ENCODE measurements around the gene PHOSPHO1.

PHOSPHO1 gene

DNA sequence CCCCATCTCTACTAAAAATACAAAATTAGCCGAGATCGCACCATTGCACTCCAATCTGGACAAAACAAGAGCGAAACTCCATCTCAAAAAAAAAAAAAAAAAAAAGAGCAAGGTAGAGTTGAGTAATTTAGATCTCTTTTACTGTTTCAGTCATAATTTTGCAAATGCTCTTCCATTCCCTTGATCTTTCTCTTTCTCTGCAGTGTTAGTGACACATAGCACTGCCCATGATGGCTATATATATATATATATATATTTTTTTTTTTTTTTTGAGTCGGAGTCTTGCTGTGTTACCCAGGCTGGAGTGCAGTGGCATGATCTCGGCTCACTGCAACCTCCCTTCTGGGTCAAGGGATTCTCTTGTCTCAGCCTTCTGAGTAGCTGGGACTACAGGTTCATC, 12.2 kb upstream of the PHOSPHO1 start:
- no peak for DNase-seq (ENCODE audit: low read depth)

DNA sequence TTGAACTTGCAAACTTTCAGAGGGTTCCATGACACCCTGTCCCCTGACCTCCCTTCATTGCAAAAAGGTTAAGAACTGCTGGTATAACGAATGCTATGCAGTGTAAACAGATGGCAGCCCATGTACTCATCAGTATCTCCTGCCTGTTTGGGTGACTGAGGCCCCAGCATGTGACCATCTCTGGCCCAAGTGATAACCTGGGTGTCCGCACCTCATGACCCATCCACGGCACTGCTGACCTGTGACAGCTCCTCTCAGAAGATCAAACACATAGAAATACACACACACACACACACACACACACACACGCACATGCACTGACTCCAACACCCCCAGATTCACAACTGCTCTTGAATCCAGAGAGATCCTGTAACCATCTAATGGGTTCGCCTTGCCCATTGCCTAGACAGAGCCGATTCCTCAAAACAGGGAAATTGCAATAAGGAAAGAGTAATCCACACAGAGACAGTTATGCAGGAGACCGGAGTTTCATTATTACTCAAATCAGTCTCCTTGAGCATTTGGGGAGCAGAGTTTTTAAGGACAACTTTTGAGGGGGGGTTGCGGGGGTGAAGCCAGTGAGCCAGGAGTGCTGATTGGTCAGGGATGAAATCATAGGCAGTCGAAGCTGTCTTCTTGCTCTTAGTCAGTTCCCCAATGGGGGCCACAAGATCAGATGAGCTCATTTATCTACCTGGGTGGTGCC, 11.3 kb upstream of the PHOSPHO1 start:
- DNase-seq (ENCODE audit: low read depth), result no peak

DNA sequence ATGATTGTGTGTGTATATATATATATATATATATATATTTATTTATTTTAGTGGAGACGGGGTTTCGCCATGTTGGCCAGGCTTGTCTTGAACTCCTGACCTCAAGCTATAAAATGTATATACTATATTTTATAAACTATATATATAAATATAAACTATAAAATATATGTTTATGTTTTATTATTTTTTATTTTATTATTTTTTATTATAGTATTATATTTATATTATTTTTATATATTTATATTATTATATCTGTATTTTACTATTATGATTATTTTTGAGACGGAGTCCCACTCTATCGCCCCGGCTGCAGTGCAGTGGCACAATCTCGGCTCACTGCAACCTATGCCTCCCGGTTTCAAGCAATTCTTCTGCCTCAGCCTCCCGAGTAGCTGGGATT, 10.5 kb upstream of the PHOSPHO1 start:
- no peak for DNase-seq (ENCODE audit: low read depth)

DNA sequence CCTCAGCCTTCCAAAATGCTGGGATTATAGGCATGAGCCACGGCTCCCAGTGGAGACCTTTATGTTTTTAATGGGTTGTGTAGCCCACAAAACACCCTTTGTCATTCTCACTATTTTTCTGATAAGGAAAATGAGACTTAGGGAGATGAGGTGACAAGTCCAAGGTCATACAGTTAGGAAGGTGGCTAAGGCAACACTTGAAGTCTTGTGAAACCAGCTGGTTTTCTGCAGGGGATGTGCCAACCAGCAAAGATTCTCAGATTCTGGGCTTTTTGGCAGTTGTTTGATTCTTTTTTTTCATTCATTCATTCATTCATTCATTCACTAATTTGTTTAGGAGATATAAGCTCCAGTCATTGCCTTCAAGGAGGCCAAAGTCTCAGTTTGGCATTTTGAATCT, 10.0 kb upstream of the PHOSPHO1 start:
- DNase-seq (ENCODE audit: low read depth), result no peak

DNA sequence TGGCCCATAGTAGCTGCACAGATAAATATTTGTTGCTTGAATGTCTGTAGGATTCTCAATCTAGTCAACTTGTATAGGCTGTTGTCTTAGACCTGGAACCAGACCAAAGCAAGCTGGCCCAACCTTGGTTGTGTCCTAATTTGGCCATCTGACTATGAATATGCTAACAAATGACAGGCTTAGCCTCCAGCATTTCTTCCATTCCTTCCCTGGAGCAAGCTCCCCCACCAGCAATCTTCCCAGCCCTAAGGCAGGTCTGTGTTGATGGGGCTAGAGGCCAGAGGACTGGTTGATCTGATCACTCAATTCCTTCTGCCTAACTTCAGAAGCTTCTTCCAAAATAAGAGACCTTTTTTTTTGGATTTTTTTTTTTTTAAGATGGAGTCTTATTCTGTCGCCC, 9.4 kb upstream of the PHOSPHO1 start:
- DNase-seq (ENCODE audit: low read depth), result no peak

DNA sequence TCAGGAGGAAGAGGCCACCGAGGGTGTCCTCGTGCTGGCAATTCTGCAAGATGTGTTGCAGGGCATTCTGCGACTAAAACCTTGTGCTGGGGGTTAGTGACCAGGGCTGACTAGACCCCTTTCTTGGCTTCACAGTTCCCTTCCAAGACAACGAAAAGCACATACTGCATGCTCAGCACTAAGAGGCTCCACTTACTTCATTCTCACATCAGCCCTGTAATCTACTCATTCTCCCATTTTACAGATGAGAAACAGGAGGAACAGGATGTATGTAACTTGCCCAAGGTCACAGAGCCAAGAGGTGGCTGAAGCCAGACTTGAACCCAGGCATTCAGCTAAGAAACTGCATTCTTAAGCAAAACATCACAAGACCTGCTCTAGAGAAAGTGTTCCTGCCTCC, 5.3 kb upstream of the PHOSPHO1 start:
- no peak for DNase-seq (ENCODE audit: low read depth)

DNA sequence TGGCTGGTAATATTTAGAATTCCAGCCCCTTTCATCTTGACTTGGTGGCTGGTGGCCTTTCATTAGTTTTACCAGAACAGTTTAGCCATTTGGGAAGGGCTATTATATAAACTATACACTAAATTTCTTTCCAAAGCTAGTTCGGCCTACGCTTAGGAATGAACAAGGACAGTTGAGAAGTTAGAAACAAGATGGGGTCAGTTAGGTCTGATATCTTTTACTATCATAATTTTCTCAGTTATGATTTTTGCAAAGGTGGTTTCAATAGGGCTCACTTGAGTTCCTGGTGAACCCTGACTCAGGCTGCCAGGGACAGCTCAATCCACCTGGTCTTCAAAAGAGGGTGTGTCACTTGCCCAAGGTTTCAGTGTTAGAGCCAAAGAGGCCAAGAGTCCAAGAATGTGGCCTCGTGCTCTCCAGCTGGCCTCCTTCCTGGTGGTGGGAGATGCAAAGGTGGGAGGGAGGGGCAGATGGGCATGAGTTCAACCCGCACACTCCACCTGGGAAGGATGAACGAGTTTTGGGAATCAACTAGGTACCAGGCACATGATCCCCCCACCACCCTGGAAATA, 4.0 kb upstream of the PHOSPHO1 start:
- DNase-seq (ENCODE audit: low read depth), result no peak

DNA sequence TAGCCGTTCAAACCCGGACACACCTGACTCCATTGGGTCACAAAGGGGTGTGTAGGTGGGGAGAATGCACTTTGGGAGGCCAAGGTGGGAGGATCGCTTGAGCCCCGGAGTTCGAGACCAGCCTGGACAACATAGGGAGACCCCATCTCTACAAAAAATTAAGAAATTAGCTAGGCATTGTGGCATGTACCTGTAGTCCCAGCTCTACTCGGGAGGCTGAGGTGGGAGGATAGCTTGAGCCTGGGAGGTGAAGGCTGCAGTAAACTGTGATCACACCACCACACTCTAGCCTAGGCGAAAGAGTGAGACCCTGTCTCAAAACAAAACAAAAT, 942 bp upstream of the PHOSPHO1 start:
- no peak for DNase-seq (ENCODE audit: low read depth)

DNA sequence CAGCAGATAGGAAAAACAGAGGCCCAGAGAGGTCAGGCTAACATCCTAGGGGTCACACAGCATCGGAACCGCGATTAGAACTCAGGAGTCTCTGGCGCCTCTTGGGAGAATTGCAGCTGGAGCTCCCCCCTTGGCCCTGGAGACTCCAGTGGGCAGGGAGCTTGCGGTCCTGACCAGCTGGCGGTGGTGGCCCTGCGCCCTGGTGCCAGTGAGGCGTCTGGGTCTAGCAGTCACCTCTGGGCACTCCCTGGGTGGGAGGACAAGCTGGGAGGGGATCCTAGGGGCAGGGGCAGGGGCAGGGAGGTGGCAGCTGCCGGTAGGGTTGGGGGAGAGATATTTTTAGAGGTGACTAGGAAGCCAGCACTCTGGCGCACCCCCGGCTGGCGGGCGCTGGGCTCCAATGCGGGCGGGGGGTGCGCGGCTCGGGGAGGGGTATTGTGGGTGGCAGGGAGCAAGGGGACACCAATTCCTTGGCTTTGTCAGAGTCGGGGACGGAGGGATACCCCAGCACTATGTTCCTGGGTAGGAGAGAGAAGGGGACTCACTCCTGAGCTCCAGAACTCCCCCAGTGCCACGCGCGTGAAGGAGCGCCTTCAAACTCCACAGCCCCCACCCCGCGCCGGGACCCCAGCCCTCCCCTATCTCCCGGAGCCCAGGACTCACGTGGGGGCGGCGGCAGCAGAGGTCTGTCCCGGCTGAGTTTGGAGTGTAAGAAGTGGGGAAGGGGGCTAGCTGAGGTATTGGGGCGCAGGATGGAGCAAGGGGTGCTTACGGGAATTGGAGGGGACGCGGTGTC, 584 bp downstream of the PHOSPHO1 start:
- DNase-seq (ENCODE audit: low read depth), result no peak

DNA sequence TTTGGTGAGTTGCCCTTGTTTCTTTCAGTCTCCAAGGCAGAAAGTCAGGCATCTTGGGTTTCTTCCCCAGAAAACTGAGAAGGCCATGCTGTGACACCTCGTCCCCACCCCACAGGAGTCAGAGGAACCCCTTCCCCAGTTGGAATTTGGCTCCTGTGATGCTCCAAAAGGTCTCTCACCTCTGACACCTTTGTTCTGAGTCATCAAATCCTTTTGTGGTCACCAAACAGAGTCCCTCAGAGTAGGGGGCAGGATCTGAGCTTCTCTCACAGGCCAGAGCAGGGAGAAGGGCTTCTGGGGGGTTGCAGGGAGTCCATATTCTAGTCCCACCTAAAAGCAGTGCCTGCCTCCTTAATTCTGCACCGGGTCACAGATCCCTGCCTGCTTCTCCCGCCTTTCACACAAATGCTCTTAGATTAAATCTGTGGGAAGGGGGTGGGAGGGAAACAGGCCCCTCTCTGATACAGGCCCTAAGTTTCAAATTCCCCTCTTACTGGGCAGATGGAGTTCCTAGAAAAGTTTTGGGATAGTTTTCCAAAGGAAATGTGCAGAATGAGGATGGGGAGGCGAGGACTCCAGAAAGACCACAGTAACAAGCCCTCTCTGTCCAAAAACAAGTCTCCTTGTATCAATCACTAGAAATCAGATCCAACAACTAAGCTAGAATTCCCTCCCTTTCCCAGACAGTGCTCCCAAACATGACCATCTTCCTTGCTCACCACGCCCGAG, 1.3 kb downstream of the PHOSPHO1 start:
- DNase-seq (ENCODE audit: low read depth), result no peak

DNA sequence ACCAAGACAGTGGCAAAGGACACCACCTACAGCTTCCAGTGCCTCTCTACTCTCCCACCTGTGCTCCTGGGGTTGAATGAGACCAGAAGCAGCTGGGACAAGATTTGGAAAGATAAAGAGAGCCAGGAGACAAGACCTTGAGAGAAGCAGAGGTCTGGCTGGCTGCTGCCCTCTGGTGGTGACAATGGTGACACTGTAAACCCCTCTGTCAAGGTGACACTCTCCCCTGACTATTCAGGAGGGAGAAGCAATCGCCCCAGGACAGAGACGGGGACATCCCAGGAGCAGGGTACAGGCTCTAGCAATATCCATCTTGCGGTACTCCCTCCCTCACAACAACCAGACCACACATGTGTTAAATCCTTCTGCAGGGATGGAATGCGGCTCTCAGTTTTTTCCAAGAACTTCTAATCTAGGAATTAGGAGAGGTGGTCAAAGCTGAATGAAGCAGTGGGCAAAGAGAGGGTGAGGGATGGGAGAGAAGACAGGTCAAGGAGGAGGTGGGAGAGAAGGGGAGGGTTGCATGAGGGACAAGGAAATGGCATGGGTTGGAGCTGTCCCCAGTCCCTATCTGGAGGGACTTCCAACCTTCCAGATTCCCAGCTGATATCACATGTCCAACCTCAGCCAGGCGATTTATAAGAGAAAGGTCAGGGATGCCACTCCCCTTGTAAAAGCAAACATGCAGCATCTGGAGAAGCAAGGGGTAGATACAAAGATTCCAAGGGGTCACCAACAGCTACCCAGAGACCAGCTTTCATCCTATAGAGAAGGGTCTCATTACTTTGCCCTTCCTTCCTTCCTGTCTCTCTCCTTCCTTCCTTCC, 2.9 kb downstream of the PHOSPHO1 start:
- peak; percentile 51 for DNase-seq (ENCODE audit: low read depth)

DNA sequence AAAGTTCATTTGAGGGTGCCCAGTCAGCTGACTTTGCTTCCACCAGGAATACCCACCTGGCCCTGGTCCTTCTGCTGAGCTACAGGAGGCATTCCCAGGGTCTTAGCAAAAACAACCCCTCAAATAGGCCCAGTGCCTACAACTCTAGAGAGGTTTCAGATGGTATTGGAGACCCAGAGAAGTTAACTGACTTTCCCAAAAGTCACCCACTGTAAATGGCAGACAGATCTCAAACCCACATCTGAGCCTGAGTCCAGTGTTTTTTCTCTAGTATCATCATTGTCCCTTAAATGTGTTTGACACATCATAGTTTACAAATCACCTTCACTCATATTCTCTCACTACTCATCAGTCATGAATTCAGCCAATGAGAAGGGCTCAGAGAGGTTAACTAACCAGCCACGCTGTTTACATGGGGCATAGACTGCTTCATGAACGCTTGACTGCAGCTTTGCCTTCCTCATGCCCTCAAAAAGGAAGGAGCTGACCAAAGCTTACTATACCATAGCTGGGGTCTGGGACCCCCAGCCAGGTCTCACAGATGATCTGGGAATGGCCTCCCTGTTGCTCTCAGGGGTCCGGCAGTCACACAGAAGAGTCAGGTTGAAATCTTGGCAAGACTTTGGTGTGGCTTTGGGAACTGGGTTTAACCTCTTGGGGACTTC, 3.7 kb downstream of the PHOSPHO1 start:
- DNase-seq (ENCODE audit: low read depth), result no peak

DNA sequence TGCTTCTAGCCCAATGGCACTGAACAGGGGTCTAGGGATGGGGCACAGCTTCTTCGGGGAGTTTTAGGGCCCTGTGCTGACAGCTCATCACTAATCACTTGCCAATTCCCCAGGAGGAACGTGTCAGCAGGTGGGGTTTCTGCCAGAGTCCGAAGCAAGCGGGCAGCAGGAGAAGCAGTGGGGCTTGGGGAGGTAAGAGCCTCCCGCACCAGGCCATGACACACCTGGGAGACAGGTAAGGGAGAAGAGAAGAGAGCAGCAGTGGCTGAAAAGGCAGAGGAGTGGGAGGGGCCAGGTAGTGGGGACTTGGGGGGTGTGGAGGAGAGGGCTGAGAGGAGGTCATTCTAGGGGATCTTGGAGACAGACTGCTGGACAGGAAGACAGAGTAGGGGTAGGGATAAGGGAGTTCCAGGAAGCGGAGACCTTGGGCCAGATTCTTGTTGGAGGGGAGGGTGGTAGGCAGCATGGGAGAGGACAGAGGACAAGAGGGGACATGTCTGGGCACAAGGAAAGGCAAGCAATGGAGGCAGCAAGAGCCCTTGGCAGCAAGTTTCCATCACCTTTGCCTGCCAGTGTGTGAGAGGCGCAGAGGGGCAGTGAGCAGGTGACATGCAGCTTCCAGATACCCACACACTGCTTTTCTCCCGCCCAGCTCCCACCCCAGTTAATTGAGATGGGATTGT, 4.9 kb downstream of the PHOSPHO1 start:
- DNase-seq (ENCODE audit: low read depth), result no peak

DNA sequence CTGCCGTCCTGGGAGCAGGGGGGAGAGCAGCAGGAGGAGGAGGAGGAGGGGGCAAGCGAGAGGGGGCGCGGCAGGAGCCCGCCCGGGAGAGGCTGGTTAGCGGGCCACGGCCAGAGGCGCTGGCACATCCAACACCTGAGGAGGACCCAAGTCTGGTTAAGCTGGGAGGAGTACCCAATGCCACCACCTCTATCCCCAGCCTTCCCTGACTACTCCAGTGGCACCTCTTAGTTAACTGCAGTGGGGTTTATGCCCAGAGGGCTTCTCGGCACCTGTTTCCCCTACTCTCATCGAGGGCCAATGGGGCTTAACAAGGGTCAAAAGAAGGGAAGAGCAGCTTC, 5.6 kb downstream of the PHOSPHO1 start:
- DNase-seq (ENCODE audit: low read depth), result no peak

DNA sequence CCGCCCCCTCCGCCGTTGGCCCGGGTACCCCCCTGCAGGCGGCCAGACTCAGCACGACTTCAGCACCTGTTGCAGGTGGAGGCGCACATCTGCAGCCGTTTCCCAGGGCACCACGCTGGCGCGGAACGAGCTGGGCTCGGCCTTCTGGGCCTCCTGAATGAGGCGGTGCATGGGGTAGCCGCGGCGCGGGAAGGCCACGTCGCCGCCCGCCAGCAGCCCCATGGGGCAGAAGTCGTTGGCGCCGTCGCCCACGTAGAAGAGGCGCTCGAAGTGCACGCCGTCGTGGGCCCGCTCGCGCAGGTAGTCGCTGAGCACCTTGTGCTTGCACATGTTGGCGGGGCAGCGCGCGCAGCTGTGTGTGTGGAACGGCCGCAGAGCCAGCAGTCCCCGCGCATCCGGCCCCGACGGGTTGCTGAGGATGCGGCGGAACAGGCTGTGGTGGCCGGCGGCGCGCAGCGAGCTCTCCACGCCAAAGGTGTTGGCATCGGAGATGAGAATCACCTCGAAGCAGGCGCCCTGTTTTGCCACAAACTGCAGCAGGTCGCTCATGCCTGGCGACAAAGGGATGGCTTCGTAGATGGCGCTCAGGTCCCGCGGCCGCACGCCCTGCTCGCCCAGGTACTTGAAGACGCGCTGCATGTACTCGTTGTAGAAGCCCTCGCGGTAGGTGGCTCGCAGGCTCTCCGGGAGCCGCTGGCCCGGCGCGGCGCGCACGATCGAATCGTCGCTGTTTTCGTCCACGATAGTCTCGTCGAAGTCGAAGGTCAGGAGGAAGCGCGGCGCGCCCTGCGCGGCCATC, 6.2 kb downstream of the PHOSPHO1 start:
- no peak for DNase-seq (ENCODE audit: low read depth)

DNA sequence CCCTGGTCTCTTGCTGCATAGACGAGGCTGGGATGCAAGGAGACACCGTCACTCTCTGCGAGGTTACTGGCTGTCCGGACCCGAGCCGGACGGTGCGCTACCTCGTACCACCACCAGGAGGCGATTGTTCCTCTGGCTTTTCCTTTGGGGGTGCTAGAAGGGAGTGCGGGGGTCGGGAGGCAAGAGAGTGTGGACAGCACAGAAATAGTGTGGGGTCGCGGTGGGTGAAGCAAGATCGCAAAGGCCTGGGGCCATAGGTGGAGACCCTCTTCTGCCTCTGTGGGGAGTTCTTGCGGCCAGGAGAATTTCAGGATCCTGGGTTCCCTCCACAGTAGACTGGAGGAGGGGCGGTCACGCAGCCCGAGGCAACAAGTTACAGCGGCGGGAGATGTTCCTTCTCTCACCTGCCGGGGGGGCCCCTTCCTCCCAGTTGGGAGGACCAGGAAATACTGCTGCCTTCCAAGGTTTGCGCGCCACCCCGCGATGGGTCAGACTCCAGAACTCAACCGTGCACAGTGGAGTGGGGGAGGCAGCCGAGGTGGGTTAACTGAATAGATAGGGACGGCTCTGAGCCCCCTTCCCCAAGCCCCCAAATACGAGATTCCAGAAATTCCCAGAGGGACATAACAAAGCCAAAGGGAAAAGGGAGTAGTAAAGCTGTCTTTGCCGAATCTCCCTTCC, 6.9 kb downstream of the PHOSPHO1 start:
- no peak for DNase-seq (ENCODE audit: low read depth)

DNA sequence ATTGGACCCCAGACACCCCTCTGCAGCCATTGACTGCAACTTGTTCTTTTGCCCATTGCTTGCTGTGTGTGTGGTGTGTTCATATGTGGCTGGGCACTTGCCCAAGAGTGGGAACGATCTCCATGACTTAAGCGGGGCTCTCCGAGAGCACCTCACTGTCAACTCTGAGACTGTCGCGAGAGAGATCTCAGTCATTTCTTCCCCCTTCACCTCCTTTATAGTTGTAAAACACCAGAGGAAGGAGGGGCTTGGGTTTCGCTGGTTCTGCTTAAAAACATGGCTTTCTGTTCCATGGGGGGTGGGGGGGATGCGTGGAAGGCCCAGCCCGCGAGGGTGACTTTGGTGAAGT, 7.4 kb downstream of the PHOSPHO1 start:
- DNase-seq (ENCODE audit: low read depth), result no peak

DNA sequence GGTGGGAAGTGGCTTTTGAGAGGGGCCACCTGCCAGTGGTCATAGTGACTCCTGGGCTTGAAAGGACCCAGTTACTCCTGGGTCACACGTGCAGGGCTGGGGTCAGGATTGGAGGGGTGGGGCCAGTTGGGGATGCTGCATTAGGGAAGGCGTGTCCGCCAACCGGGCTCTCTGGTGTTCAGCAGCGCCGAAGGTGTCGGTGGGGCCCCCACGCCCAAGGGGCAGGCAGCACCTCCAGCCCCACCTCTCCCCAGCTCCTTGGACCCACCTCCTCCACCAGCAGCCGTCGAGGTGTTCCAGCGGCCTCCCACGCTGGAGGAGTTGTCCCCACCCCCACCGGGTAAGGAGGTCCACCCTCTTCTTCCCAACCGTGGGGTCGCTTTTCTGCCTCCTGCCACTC, 10.6 kb downstream of the PHOSPHO1 start:
- DNase-seq (ENCODE audit: low read depth), result no peak

Data from fibroblast of gingiva (primary cell).